HG03159 (cell line): ENCODE measurements around the gene KY.

ENCODE experiments used
- ATAC-seq: cut with Tn5 transposase; IDR thresholded peaks from one replicate; pipeline ENCODE4 v1.9.1; 2021; ENCODE audit warnings: mild to moderate bottlenecking, moderate library complexity; ENCODE audit not compliant: unreplicated experiment

Gene KY, protein sequence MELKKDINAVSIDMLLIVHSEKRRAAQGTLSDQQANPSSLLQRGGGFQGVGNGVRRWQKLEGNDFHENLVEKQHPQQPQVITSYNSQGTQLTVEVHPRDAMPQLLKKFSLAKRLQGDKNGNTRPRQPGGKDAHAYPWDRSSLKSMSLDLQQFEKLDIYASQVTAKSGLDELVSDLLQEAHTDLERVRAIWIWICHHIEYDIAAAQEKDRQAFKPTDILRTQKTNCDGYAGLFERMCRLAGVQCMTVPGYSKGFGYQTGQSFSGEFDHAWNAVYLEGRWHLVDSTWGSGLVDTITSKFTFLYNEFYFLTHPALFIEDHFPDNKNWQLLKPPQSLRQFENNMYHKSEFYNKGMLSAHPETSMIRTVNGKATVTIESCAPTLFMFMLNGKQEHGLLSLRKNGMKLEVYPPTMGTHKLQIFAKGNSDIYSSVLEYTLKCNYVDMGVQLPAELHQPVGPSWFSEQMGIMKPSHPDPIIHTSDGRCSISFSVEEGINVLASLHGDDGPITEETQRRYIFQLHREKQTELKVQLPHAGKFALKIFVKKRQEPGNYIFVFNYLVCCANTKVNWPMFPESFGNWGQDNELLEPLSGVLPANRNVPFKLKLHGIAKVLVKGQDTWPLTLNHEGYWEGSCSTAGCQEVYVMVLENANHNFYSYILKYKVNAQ

DNA sequence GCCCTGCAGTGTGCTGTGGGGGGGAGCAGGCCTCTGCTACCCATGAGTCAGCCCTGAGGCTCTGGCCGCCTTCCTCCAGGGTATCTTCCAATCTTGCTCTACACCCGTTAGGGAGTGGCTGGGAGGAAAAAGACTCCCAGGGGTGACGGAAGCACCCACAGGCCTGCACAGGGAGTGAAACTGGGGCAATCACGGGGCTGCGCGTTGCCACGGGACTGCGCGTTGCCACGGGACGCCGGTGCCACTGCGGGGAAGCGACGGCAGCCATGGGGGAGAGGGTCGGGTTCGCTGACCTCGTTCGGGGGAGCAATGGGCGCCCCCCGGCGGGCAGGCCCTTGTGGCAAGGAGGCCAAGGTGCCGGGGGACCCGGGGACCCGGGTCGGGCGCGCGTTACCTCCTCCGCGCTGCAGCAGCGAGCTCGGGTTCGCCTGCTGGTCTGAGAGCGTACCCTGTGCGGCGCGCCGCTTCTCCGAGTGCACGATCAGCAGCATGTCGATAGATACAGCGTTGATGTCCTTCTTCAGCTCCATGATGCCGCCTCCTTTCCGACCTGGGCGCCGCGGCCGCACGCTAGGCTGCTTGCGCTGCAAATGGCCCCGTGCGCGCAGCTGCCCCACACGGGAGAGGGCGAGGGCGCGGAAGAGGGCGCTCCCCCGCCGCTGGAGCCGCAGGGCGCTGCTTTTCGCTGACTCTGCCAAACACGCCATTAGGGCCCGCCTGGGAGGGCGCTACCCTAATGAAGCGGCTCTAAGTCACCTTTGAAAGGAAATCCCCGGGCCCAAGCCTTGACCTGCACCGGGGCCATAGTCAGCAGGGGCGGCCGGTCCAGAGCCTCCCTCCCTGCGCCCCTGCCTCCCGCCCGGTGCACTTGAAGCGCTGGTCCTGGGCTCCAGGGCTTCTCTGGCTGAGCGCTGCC is at the start of gene KY:
Gene KY (minus strand): TSS at position 592 of the 916 bp plus-strand sequence. CDS start 62 bp downstream, at position 530.
- no peak for ATAC-seq

DNA sequence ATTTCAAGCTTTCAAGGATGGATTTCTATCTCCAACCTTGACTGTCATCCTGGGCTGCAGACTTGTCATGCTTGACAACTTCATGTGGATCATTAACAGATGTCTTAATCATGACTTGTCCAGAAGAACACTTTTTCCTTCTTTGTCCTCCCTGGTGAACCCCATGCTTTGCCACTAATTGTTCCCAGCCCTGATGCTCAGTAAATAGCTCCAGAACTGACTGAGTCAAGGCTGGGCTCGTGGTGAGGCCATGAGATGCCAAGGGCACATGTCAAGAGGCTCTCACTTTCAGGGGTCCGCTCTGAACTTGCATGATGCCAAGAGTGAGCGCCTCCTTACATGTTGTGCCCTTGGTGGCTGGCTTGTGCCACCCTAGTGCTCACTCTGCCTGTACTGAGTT is 48.9 kb upstream of the KY start:
- ATAC-seq: no peak

DNA sequence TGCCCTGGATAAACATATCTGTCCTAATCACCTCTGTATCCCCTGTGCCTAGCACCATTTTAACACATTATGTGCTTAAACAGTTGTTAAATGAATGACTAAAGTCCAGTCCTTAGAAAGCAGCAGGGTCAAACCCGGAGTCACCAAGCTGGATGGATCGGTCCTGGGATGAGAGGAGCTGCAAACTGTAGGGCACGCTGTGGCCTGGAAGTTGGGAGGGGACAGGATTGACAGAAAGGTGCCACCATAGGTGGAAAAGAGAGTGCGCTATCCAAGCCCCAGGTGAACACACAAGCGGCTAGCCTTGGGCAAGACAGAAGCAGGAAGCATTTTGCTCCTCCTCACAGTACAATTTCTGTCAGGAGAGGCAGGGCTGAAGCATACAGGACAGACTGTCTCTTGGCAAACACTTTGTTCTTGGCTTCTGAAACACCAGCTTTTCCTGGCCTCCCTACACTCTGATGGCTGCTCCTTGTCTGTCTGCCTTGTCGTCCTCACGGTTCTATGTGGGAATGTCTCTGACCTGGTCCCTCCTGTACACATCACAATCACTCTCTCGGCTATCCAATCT is 48.4 kb upstream of the KY start:
- ATAC-seq: no peak

DNA sequence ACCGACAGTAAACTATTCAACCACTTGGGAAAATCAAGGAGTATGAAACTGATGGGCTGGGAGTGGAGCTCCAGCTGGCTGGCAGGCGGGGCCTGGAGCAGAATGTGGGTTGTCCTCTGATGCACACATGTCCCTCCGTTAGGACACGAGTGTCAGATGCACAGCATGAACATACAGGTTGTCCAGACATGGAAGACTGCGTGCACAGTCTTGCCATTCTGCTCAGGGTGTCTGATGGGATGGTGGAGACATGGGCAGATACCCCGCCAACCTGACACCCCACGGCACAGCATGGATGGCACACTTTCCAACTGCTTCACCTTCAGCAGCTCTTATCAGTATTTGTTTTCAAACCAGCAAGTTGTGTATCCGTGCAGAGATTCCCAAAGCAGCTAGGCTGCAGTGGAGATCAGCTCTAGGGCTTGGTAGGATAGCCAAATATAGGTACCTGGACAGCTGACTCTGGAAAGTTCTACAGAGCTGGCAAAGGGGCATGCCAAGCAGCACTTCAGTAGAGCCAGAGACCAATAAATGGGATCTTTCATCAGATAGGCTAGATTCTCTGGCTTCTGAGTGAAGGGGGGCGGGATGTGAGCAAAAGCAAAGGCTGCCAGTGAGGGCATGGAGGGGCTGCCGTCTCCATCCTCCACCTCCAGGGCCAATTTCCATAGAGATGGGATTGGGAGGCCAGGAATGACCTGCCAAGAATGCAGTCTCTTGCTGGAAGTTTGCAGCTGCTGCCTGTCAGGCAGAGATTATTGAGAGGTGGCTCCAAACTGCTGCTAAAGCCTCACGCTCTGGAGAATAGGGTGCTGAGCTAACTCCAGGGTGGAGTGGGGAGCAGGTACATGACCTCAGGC is 47.2 kb upstream of the KY start:
- ATAC-seq: no peak

DNA sequence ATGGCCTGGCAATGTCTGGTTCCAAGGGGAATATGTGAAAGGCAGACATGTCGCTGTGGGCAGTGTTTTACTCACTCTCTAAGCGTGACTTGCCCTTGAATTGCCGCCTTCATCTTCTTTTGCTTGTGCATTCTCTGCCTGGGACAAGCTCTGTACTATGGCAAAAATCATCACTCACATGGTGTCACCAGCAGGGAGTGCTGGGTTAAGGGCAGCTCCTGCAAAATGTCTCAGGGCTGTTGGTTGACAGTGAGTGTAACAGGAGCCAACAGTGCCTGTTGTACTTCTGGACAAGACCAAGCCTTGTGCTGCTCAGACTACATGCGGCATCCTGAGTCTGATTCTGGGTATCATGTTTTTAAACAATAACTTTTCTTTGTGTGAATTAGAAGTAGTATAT is 45.3 kb upstream of the KY start:
- ATAC-seq: no peak

DNA sequence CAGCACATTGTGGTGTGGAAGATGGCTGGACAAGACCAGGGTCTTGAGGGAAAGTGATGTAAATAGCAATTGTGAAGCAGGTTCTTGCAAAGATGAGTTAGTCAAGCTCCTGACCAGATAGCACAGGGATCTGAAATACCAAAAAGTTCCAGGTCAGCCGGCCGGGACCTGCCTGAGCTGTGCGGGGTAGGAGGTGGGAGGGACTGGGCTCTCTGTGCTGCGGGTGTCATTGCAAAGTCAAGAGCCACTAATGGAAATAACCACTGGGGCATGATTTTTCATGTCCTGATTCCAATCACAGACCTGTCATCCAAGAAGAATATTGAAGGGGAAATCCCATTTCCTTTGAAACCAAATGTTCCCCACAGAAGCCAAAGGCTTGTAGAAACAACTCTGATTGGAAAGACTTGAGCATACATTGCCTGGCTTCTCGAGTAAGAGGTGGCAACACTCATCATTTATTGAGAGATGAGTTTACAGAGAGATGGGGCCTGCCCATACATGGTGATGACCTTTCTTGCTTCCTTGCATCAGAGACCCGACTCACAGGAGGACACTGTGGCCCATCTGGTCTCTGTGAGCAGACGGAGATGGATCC is 44.2 kb upstream of the KY start:
- no peak for ATAC-seq

DNA sequence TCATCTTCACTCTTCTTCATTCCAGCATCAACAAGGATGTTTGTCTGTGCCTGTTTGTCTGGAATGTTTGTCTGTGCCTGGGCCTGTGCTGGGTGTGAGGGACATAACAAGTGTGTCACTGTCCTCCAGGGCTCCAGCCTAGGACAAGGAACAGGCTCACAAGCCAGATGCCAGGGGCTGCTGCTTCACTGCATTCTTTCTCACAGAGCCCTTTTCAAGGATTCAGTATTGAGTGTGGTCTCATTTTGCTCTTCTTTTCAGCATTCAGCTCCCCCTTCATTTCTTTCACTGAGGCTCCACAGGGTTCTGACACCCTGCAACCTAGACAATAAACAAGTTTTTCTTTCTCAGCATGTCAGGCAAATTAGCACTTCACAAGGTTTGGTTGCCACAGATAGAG is 43.6 kb upstream of the KY start:
- ATAC-seq: no peak

DNA sequence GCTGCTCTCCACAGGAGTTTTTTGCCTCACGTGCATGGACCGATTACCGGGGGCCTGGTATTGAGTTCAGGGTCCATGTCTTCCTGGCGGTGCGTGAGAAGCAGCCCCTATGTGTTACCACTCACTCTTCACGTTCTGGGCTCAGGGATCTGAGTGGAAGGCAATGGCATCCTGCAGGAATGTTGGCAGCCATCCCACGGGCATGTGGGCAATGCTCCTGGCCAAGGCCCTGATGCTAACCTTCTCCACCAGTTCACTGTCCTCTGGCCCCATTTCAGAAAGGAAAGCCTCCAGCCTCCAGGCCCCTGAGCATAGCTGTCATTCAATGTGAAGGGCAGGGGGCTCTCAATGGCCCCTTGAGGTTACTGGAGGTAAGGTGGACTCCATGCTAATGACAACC is 43.0 kb upstream of the KY start:
- ATAC-seq: no peak

DNA sequence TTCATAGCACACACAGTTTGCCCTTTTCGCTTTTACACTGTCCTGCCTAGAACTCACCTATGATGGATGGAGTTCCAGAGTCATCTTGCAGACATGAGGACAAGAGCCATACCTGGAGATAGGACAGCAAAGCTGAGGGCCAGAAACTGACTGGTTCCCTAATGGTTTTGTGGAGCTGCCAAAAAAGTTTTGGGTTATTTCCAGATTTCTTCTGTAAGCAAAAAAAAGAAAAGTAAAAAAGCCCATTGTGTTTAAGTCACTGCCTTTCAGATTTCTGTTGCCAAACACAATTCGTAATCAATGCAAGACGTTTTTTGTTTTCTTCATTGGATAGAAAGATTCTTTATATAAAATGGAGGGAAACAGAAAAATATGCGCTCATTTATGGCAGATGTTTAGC is 42.4 kb upstream of the KY start:
- no peak for ATAC-seq

DNA sequence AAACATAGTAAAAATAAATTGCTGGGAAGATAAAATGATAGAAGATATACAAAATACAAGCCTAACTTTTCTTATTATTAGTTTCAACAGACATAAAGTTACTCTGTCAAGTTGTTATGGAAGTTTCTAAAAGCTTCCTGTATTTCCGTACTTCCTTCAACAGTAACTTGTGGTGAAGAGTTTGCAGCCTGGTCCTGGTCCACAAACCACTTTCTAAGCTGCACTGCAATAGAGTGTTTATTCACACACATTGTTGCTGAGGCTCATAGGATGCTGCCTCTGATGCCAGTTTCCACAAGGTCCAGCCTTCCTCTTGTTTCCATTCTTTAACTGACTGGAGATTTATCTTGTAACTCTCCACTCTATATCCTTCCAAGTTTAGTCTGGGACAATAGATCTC is 39.4 kb upstream of the KY start:
- ATAC-seq: no peak

DNA sequence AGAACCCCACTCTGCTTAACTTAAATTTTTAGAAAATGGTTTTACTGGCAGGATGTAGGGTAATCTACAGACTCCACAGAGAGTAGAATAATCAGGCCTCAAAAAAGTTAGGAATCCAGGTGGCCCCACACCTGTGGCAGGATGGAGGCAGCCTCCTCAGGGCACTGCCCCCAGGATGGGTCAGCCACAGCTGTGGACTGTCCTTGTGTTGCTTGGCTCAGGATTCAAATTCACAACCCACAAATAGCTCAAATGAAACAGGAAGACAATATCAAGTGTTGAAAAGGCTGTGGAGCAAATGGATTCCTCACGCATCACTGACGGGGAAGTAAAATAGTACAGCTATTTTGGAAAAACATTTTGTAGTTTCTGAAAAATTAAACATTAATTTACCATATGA is 36.8 kb upstream of the KY start:
- ATAC-seq: no peak

DNA sequence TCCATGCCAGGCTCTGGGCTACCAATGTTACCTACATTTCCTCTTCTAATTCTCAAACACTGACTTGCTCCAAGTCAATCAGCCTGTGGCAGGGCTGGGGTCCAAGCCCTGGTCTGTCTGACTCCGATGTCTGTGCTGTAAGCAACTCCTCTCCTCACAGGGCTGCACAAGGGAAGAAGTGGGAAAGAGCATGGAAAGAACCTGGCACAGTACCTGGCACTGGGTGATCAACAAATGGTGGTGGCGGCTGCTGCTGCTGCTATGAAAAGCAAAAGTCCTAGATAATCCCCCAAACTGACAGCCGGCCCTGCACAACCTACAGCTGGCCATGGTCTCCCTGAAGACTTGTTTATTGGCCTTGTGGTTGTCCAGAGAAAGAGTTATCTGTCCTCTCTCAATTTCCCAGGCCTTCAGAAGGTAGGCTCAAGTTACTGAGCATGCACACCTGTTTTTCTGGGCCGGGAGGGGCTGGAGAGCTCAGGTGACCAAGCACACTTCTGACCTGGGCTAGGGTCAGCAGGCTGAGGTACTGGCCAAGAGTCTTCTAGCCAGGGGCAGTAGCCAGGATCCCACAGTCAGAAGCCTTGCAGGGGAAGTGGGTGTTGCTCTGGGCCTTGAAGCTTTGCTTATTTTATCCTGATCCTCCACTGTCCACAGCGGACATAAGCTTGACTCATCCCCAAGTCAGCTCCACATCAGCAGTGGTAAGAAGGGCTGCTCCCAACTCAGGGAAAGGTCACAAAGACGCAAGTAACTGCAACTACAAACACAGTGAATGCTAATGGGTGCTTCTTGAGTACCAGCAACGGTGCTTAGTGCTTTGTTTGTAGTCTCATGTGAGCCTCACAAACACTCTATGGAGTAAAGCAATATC is 35.3 kb upstream of the KY start:
- ATAC-seq: no peak

DNA sequence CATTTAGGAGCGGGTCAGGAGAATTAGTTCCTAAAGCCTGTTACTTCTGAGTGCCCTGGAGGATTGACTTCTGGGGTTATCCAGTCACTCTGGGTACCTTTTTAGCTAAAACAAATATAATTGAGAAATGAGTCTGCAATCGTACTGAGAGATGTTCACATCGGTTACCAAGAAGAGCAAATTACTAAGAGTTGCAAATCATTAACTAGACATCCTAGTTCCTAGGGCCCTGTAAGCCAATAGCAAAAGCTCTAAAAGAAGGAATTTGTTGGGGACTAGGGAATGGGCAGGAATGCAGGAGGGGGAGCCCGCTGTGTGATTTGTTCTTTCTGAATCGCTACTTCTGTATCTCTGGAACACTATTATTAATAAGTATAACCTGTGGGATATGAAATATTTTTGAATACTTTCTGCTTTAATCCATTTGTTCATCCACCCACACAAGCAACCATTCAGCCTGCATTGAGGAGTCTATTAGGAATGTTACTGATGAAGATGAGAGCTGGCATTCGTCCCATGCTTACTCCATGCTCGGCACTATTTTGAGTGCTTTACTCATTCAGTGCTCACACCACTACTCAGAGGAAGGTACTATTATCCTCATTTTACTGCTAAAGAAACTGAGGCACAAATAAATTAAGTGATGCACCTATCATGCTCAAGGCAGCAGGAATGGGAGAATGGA is 31.5 kb upstream of the KY start:
- no peak for ATAC-seq

DNA sequence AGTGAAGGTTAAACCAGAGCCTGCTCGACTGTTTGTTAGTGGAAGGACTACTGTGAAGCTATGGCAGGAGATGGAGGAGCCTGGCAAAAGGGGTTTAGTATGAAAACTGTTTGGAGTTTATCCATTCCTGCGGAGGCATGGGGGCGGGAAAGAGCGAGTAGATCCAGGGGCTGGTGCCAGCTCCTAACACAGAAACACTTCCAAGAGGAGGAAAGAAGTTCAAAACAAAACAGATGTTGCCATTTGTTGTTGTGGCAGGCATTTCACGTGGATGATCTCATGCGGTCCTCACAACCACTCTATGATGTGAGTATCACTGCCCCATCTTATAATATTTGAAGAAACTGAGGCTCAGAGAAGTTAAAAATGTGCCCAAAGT is 30.7 kb upstream of the KY start:
- no peak for ATAC-seq

DNA sequence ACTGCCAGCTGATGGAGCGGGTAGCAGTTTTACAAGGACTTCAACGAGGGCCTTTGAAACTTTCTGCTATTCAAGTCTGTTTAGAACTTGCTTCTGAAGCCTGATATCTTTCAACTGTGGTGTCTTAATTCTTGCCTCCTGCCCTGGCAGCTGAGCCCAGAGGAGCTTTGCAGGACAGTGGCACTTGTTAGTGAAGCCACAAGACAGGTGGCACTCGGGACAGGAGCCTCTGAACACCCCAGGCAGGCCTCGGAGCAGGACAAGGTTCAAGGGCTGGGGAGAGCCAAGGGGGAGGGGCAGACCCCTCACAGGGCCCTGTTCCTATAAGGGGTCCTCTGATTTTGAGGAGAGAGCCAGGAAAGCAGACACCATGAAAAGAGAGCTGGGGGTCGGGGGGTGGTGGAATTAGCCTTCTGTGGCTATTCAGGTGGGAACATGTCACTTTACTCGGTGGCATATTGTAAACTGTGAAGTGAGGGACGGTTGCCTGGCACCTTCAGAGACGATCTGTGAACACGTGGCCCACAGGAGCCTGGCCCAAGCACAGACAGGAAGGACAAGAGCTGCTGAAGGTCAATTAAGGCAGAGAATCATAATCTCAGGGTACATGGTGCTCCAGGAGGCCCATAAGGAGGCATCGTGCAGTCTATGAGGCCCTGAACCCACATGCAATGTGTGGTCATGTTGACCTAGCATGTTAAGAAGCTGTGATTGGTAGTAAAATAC is 30.1 kb upstream of the KY start:
- ATAC-seq: no peak

DNA sequence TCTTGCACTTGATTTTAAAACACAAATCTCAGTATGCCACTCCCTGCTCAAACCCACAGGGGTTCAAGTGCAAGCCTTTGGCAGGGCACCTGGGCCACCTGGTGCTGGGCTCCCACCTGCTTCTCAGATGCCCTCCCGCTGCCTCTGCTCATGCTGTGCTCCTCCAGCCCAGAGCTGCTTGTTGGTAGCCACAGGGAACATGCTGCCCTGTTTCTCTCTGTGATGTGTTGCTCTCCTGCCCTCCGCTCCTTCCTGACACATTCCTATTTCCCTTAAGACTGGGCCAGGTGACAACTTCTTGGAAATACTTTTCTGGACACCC is 27.1 kb upstream of the KY start:
- no peak for ATAC-seq

DNA sequence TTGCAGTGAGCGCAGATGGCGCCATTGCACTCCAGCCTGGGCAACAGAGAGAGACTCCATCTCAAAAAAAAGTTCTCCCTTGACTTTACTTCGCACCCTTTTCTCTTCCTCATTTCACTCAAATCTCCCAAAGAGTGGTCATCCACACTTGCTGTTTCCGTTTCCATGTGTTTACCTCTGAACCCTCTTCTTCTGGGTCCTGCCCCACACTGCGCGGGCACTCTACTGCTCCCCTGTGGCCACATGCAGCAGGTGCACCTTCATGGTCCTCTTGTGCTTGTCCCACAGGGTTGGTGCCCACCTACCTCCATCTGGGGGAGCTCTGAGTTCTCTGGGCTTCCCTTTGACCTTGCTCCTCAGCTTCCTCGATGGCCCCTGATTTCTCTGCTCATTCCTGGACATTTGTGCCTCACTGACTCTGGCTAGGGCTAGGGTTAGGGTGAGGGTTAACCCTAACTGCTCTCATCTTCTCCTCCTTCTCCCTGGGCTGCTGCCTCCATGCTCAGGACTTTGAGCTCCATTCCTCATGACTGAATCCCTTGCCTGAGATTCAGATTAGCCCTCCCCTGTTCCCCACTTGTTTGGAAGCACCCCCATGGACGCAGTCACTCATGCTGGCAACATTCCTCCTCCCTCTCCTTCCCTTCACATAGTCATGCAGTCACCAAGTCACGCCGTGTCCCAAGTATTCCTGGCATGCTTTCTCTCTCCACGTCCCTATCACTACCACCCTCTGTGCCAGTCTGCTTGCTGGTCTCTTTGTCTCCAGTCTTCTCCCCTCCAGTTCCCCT is 26.6 kb upstream of the KY start:
- no peak for ATAC-seq
